ENCODE results near the gene RAB10.

GRCh38 chr2:26112201-26112600 is 78.3 kb downstream of the RAB10 start:
- TF ChIP-seq, protein P1, sequence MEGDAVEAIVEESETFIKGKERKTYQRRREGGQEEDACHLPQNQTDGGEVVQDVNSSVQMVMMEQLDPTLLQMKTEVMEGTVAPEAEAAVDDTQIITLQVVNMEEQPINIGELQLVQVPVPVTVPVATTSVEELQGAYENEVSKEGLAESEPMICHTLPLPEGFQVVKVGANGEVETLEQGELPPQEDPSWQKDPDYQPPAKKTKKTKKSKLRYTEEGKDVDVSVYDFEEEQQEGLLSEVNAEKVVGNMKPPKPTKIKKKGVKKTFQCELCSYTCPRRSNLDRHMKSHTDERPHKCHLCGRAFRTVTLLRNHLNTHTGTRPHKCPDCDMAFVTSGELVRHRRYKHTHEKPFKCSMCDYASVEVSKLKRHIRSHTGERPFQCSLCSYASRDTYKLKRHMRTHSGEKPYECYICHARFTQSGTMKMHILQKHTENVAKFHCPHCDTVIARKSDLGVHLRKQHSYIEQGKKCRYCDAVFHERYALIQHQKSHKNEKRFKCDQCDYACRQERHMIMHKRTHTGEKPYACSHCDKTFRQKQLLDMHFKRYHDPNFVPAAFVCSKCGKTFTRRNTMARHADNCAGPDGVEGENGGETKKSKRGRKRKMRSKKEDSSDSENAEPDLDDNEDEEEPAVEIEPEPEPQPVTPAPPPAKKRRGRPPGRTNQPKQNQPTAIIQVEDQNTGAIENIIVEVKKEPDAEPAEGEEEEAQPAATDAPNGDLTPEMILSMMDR (IDR thresholded peaks at IDR 0.05): no peak
- no peak for TF ChIP-seq POLR2A (IDR thresholded peaks at IDR 0.05)

All from Peyer's patch (tissue), 4 donors.